Natural killer cell (primary cell): Measurements from ENCODE around the gene VWA2. TPM values are rescaled to one million over a fixed set of nuclear protein-coding genes. Genes with fewer than 3 reads are reported as not detected.

ENCODE experiments used
- ATAC-seq, 3 donors: fragments of 150-1000 bp in 2 of 3; fragments of 200-7000 bp in 1 of 3; cut with Tn5 transposase; 1 replicate in 1 of 3; 2 replicates in 2 of 3; pipeline ENCODE4 v1.10.0; 2021; ENCODE audit warnings: mild to moderate bottlenecking in 2 of 3, moderate library complexity in 2 of 3
- DNase-seq, 2 donors: peaks; one replicate each; pipeline versions ENCODE4 v3.0.0 to v3.0.0-alpha.2; 2013 to 2021; ENCODE audit warnings: mixed read lengths in 1 of 2
- H3K27ac ChIP-seq: one replicate; pipeline ENCODE4 v1.5.1; 2013; ENCODE audit warnings: mild to moderate bottlenecking, low read length
- H3K27me3 ChIP-seq: one replicate; pipeline ENCODE4 v1.6.1; 2013; ENCODE audit warnings: low read length; ENCODE audit not compliant: control insufficient read depth, insufficient read depth
- H3K36me3 ChIP-seq: one replicate; pipeline ENCODE4 v1.6.1; 2013; ENCODE audit warnings: low read length; ENCODE audit not compliant: control insufficient read depth, insufficient read depth
- H3K4me1 ChIP-seq: one replicate; pipeline ENCODE4 v1.6.1; 2013; ENCODE audit warnings: low read length; ENCODE audit not compliant: control insufficient read depth, insufficient read depth
- H3K4me3 ChIP-seq: one replicate; pipeline ENCODE4 v1.5.1; 2013; ENCODE audit warnings: low read length
- H3K9me3 ChIP-seq: one replicate; pipeline ENCODE4 v1.6.1; 2013; ENCODE audit warnings: low read length; ENCODE audit not compliant: control insufficient read depth, insufficient read depth
- H3K27ac Mint-ChIP-seq, 2 donors: one replicate each; pipeline ENCODE4 v1.8.0; 2022; ENCODE audit warnings: mild to moderate bottlenecking in 2 of 2, mixed read lengths in 2 of 2, moderate library complexity in 1 of 2
- H3K27me3 Mint-ChIP-seq, 2 donors: one replicate each; pipeline ENCODE4 v1.8.0; 2022; ENCODE audit warnings: low read depth in 2 of 2, mixed read lengths in 2 of 2
- H3K36me3 Mint-ChIP-seq: one replicate; pipeline ENCODE4 v1.8.0; 2022; ENCODE audit warnings: mixed read lengths
- H3K4me1 Mint-ChIP-seq, 2 donors: one replicate each; pipeline ENCODE4 v1.8.0; 2022; ENCODE audit warnings: mixed read lengths in 2 of 2
- H3K4me3 Mint-ChIP-seq: one replicate; pipeline ENCODE4 v1.8.0; 2022; ENCODE audit warnings: mild to moderate bottlenecking, moderate library complexity, mixed read lengths
- H3K9me3 Mint-ChIP-seq, 2 donors: one replicate each; pipeline ENCODE4 v1.8.0; 2022; ENCODE audit warnings: mixed read lengths in 2 of 2
- CTCF ChIP-seq: fragments of 200-600 bp; IDR thresholded peaks from one replicate; pipeline ENCODE4 v1.8.0; 2022; ENCODE audit warnings: antibody characterized with exemption
- WGBS: methylation state at CpG from one replicate; pipeline ENCODE4 v1.1.7; 2013; ENCODE audit warnings: missing lambda C conversion rate; ENCODE audit not compliant: insufficient coverage; 5-methylcytosine and 5-hydroxymethylcytosine counted together
- intact Hi-C: fragments of 100-400 bp; cut with micrococcal nuclease; formaldehyde crosslinking; loops from one replicate; pipeline ENCODE4 v1.14.2; 2022
- total RNA-seq, 4 donors: library from RNA; stranded (reverse); fragments of 120-200 nt in 1 of 4; gene quantifications; one replicate each; pipeline versions ENCODE4 v1.2.3 to v1.2.4, GENCODE V29; 2013 to 2022

Gene VWA2
- total RNA-seq, 3 donors from 2014 or later (not counting 1 experiment from before 2014, with no cell fraction given) = not detected

- H3K36me3 Mint-ChIP-seq = no peaks in the 10 kb centered on the region
- H3K27ac Mint-ChIP-seq = no peak overlapping the region
- H3K4me3 Mint-ChIP-seq = no peak overlapping the region
- H3K9me3 ChIP-seq = no peaks in the 10 kb centered on the region
- no peaks in the 10 kb centered on the region for H3K36me3 ChIP-seq
- H3K27ac ChIP-seq = no peak overlapping the region
- intact Hi-C loops = no loop called here
- ATAC-seq = no peak
- 92% methylated on average over 22 of the region's 22 CpGs for WGBS
- H3K4me1 ChIP-seq = no peaks in the 10 kb centered on the region
- H3K9me3 Mint-ChIP-seq = no peaks in the 10 kb centered on the region
- no peak for TF ChIP-seq CTCF
- no peak overlapping the region for H3K4me3 ChIP-seq
- DNase-seq = no peak
- H3K27me3 ChIP-seq = no peaks in the 10 kb centered on the region
- H3K4me1 Mint-ChIP-seq = no peaks in the 10 kb centered on the region
- H3K27me3 Mint-ChIP-seq = peaks cover 8% of the 10 kb centered on the region in 2 donors
Observed at GRCh38 chr10:114315566-114316420, 76.7 kb downstream of the VWA2 start.

- H3K4me1 Mint-ChIP-seq = no peaks in the 10 kb centered on the region
- H3K4me3 Mint-ChIP-seq = no peak overlapping the region
Observed at GRCh38 chr10:114316744-114317143, 77.7 kb downstream of the VWA2 start.

GRCh38 chr10:114319406-114320248, 80.6 kb downstream of the VWA2 start:
- Mint-ChIP-seq H3K4me3 (no peak overlapping the region), H3K27me3 (peaks cover 12 to 21% of the 10 kb centered on the region in 2 donors), H3K36me3 (no peaks in the 10 kb centered on the region), H3K4me1 (no peaks in the 10 kb centered on the region), H3K27ac (no peak overlapping the region), H3K9me3 (no peaks in the 10 kb centered on the region)
- no peaks in the 10 kb centered on the region for H3K27me3 ChIP-seq
- ATAC-seq = no peak
- H3K9me3 ChIP-seq = no peaks in the 10 kb centered on the region
- intact Hi-C loops = no loop called here
- H3K4me3 ChIP-seq = no peak overlapping the region
- no peaks in the 10 kb centered on the region for H3K4me1 ChIP-seq
- no peak for DNase-seq
- H3K36me3 ChIP-seq = no peaks in the 10 kb centered on the region
- TF ChIP-seq CTCF = no peak
- H3K27ac ChIP-seq = no peak overlapping the region
- 84% methylated on average over 18 of the region's 18 CpGs for WGBS

More at GRCh38 chr10:114316744-114317143, 77.7 kb downstream of the VWA2 start:
- H3K36me3 Mint-ChIP-seq = no peaks in the 10 kb centered on the region
- ATAC-seq (no peak), DNase-seq (no peak)
- no peak for TF ChIP-seq CTCF
- WGBS = 89% methylated on average over 4 of the region's 5 CpGs
- H3K27me3 Mint-ChIP-seq = peaks cover 8 to 13% of the 10 kb centered on the region in 2 donors
- no peaks in the 10 kb centered on the region for H3K9me3 Mint-ChIP-seq
- Histone ChIP-seq H3K4me3 (no peak overlapping the region), H3K27me3 (no peaks in the 10 kb centered on the region), H3K4me1 (no peaks in the 10 kb centered on the region), H3K27ac (no peak overlapping the region), H3K36me3 (no peaks in the 10 kb centered on the region), H3K9me3 (no peaks in the 10 kb centered on the region)
- H3K27ac Mint-ChIP-seq = no peak overlapping the region
- intact Hi-C loops = no loop called here
